GM12892 (cell line): ENCODE data around the gene CWC15.

Experiments
- POLR2A ChIP-seq: IDR thresholded peaks from 2 replicates; pipeline ENCODE4 v1.6.1; 2011; ENCODE audit warnings: low read depth, low read length, control low read depth
- POLR2AphosphoS5 ChIP-seq: IDR thresholded peaks from 2 replicates; pipeline ENCODE4 v1.6.1; 2011; ENCODE audit warnings: low read depth, low read length, control low read depth
- TAF1 ChIP-seq: IDR thresholded peaks from 2 replicates; pipeline ENCODE4 v1.6.1; 2011; ENCODE audit warnings: low read depth, mild to moderate bottlenecking, control low read depth, low read length, borderline replicate concordance

- TF ChIP-seq POLR2AphosphoS5 (no peak), POLR2A (no peak), TAF1 (no peak)
Observed at GRCh38 chr11:95016139-95016538, 42.8 kb upstream of the CWC15 start.
